ENCODE results near the gene SPATA1.

The SPATA1 gene

DNA sequence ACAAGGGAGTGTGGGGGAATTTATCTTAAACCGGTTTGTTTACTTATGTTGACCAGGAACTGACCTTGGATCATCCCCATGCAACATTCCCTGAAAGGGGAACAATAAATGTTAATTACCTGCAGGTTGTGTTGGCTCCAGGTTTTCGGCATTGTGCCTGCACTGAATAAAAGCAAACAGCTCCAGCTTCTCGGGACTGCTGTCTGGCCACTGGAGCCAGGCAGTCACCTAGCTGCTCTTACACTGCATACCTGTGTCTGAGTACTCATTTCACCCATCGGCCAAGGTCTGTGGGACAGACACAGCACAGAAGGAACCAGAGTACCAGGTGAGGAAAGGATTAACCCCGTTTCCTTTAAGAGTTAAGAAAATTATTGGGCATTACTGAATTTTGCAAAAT lies 100.8 kb downstream of the SPATA1 start:
- DNase-seq (ENCODE audit: low read depth), result no peak
- TF ChIP-seq, protein P1, sequence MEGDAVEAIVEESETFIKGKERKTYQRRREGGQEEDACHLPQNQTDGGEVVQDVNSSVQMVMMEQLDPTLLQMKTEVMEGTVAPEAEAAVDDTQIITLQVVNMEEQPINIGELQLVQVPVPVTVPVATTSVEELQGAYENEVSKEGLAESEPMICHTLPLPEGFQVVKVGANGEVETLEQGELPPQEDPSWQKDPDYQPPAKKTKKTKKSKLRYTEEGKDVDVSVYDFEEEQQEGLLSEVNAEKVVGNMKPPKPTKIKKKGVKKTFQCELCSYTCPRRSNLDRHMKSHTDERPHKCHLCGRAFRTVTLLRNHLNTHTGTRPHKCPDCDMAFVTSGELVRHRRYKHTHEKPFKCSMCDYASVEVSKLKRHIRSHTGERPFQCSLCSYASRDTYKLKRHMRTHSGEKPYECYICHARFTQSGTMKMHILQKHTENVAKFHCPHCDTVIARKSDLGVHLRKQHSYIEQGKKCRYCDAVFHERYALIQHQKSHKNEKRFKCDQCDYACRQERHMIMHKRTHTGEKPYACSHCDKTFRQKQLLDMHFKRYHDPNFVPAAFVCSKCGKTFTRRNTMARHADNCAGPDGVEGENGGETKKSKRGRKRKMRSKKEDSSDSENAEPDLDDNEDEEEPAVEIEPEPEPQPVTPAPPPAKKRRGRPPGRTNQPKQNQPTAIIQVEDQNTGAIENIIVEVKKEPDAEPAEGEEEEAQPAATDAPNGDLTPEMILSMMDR (IDR thresholded peaks at IDR 0.05; ENCODE audit: low read depth, low read length, missing control alignments), result no peak
- H3K4me3 ChIP-seq (ENCODE audit: low read depth, low read length), result no peak overlapping the region
- in situ Hi-C loops (cut with HindIII; ENCODE audit: low sequenced_read_pairs), result no loop called here

DNA sequence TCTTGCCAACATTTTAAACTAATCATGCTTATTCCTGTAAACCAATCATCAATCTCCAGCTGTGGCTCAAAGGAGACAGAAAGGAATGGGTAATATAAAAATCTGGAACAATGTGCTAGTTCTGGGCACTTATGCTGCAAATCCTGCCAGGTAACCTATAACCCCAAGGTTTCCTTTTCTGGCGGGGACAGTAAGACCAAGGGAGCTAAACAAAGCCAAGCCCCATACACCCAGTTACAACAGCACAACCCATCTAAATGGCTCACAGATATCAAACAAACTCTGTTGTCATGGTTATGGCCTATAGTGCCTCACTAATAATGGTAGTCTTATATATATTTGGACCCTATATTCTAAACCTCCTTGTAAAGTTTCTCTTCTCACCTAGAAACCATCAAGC lies 104.9 kb downstream of the SPATA1 start:
- H3K4me3 ChIP-seq (ENCODE audit: low read depth, low read length), result no peak overlapping the region
- no peak for DNase-seq (ENCODE audit: low read depth)
- TF ChIP-seq, protein P1 (IDR thresholded peaks at IDR 0.05; ENCODE audit: low read depth, low read length, missing control alignments), result no peak
- in situ Hi-C loops (cut with HindIII; ENCODE audit: low sequenced_read_pairs), result no loop called here

DNA sequence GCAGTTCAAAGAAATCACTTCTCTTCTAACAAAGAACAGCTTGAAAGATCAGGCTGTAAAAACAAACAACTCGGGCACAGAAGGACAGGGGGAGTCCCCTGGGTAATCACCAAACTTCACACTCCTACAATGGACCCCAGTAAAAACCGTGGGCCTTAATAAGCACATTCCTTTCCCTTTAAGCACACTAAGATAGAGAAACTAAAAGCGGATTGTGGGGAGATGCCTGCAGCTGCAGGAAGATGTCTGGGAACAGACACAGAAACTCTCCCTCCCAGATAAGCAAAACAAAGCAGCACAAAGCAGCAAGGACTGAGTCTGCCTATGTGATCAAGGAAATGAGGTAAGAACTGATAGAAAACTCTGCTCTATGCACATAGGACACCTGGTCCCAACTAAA lies 105.6 kb downstream of the SPATA1 start:
- DNase-seq (ENCODE audit: low read depth), result peak; percentile 11
- H3K4me3 ChIP-seq (ENCODE audit: low read depth, low read length), result no peak overlapping the region
- in situ Hi-C loops (cut with HindIII; ENCODE audit: low sequenced_read_pairs), result no loop called here
- TF ChIP-seq, protein P1 (IDR thresholded peaks at IDR 0.05; ENCODE audit: low read depth, low read length, missing control alignments), result no peak

DNA sequence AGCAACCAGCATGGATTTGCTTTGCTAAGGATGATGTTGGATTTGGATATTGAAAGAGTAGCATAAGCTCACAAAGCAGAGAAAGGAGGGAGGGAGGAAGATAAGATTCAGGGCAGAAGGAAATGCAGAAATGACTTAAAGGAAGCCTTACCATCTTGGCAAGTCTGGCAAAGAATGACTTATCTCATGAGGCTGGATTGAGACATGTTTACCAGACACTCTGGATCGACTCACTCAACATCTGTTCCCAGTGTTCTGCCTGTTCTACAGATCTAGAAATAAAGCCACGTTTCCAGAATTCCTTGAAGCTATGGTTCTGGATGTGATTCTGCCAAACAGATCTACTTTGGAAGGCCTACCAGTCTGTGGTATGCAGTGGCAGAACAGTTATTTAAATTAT lies 106.8 kb downstream of the SPATA1 start:
- in situ Hi-C loops (cut with HindIII; ENCODE audit: low sequenced_read_pairs), result no loop called here
- TF ChIP-seq, protein P1 (IDR thresholded peaks at IDR 0.05; ENCODE audit: low read depth, low read length, missing control alignments), result no peak
- no peak for DNase-seq (ENCODE audit: low read depth)
- H3K4me3 ChIP-seq (ENCODE audit: low read depth, low read length), result no peak overlapping the region

DNA sequence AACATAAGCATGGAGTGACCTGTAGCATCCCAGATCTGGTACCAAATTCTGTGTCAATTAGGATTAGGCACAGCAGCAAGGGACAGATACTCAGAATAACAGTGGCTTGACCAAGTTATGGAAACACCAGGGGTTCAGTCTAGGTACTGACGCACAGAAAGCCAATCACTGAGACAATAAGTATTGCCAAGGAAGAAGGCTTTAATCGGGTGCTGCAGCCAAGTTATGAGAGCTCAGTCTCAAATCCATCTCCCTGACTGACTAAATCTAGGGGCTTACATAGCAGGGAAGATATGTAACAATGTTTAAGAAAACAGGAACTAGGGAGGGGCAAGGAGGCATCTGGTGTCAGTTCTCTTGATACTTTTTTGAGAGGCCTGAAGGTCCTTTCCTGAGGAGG lies 107.7 kb downstream of the SPATA1 start:
- no peak for DNase-seq (ENCODE audit: low read depth)
- TF ChIP-seq, protein P1 (IDR thresholded peaks at IDR 0.05; ENCODE audit: low read depth, low read length, missing control alignments), result no peak
- no peak overlapping the region for H3K4me3 ChIP-seq (ENCODE audit: low read depth, low read length)
- in situ Hi-C loops (cut with HindIII; ENCODE audit: low sequenced_read_pairs), result no loop called here

DNA sequence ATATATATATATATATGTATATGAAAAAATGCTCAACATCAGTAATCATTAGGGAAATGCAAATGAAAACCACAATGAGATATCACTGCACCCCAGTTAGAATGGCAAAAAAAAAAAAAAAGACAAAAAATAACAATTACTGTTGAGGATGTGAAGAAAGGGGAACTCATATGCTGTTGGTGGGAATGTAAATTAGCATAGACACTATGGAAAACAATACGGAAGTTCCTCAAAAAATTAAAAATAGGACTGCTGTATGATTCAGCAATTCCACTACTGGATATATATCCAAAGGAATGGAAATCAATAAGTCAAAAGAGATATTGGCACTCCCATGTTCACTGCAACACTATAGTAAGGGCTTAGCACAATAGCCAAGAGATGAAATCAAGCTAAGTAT lies 109.6 kb downstream of the SPATA1 start:
- H3K4me3 ChIP-seq (ENCODE audit: low read depth, low read length), result no peak overlapping the region
- DNase-seq (ENCODE audit: low read depth), result no peak
- in situ Hi-C loops (cut with HindIII; ENCODE audit: low sequenced_read_pairs), result no loop called here
- TF ChIP-seq, protein P1 (IDR thresholded peaks at IDR 0.05; ENCODE audit: low read depth, low read length, missing control alignments), result no peak

Data from astrocyte of the cerebellum (primary cell).